ENCODE measurements around the gene TAPT1.

The TAPT1 gene

GRCh38 chr4:16122784-16123183 is 103.5 kb downstream of the TAPT1 start:
- H3K4me3 ChIP-seq (ENCODE audit: low read depth, low read length) = no peak overlapping the region
- no peak for TF ChIP-seq CTCF (IDR thresholded peaks at IDR 0.05; ENCODE audit: low read depth, low read length)

- TF ChIP-seq CTCF (IDR thresholded peaks at IDR 0.05; ENCODE audit: low read depth, low read length) = no peak
- H3K4me3 ChIP-seq (ENCODE audit: low read depth, low read length) = no peak overlapping the region
Observed at GRCh38 chr4:16122308-16122711, 104.0 kb downstream of the TAPT1 start.

GRCh38 chr4:16120720-16121119 is 105.6 kb downstream of the TAPT1 start:
- TF ChIP-seq CTCF (IDR thresholded peaks at IDR 0.05; ENCODE audit: low read depth, low read length) = no peak
- H3K4me3 ChIP-seq (ENCODE audit: low read depth, low read length) = no peak overlapping the region

- no peak for TF ChIP-seq CTCF (IDR thresholded peaks at IDR 0.05; ENCODE audit: low read depth, low read length)
- no peak overlapping the region for H3K4me3 ChIP-seq (ENCODE audit: low read depth, low read length)
Observed at GRCh38 chr4:16119981-16120380, 106.3 kb downstream of the TAPT1 start.

- H3K4me3 ChIP-seq (ENCODE audit: low read depth, low read length) = no peak overlapping the region
- TF ChIP-seq CTCF (IDR thresholded peaks at IDR 0.05; ENCODE audit: low read depth, low read length) = no peak
Observed at GRCh38 chr4:16118090-16118489, 108.2 kb downstream of the TAPT1 start.

GRCh38 chr4:16117164-16117563 is 109.1 kb downstream of the TAPT1 start:
- no peak for TF ChIP-seq CTCF (IDR thresholded peaks at IDR 0.05; ENCODE audit: low read depth, low read length)
- H3K4me3 ChIP-seq (ENCODE audit: low read depth, low read length) = no peak overlapping the region

- TF ChIP-seq CTCF (IDR thresholded peaks at IDR 0.05; ENCODE audit: low read depth, low read length) = no peak
- H3K4me3 ChIP-seq (ENCODE audit: low read depth, low read length) = no peak overlapping the region
Observed at GRCh38 chr4:16116493-16116990, 109.7 kb downstream of the TAPT1 start.
